ENCODE data around the gene TKT.

TKT gene

GRCh38 chr3:53242155-53242554 lies 13.7 kb downstream of the TKT start:
- no peak for DNase-seq (ENCODE audit: extremely low read depth in 1 of 2, low read depth in 1 of 2)

GRCh38 chr3:53240989-53241972 lies 14.5 kb downstream of the TKT start:
- DNase-seq (ENCODE audit: extremely low read depth in 1 of 2, low read depth in 1 of 2) = no peak

- DNase-seq (ENCODE audit: extremely low read depth in 1 of 2, low read depth in 1 of 2) = no peak
Observed at GRCh38 chr3:53239800-53240199, 16.0 kb downstream of the TKT start.

- DNase-seq (ENCODE audit: extremely low read depth in 1 of 2, low read depth in 1 of 2) = no peak
Observed at GRCh38 chr3:53238886-53239285, 16.9 kb downstream of the TKT start.

GRCh38 chr3:53238051-53238850 lies 17.6 kb downstream of the TKT start:
- no peak for DNase-seq (ENCODE audit: extremely low read depth in 1 of 2, low read depth in 1 of 2)

- DNase-seq (ENCODE audit: extremely low read depth in 1 of 2, low read depth in 1 of 2) = no peak
Observed at GRCh38 chr3:53236112-53236841, 19.5 kb downstream of the TKT start.

GRCh38 chr3:53235545-53235944 lies 20.3 kb downstream of the TKT start:
- no peak for DNase-seq (ENCODE audit: extremely low read depth in 1 of 2, low read depth in 1 of 2)

- no peak for DNase-seq (ENCODE audit: extremely low read depth in 1 of 2, low read depth in 1 of 2)
Observed at GRCh38 chr3:53234841-53235232, 21.0 kb downstream of the TKT start.

DNA sequence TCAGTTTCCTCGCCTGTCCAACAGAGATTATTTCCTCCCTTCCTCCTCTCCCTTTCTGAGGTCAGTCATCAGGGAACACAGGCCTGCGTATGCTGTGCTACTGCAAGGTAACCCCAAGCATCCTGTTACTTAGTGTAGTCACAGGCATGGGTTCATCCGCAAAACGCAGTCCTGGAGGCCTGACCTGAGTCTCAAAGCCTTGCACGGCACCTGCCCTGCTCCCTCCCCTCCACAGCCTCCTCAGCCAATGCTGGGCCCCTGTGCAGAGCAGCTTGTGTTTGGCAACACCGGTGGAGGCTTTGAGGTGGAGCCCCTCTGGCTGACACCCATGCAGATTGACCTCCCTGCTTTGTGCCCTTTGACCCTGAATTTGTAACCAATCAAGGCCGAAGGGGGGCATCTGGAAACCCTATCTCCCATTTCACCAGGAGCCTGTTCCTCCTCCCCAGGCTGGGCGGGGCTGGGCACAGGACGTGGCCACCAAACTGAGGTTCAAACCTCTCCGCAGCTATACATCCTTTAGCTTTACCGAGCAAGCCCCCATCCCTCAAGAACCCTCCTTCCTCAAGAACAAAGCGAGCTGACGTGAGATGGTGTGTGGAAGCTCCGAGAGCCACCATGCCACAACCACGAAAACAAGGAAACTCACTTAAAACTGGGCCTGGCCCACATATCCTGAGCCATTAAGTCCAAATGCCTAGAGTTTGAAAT lies 21.5 kb downstream of the TKT start:
- DNase-seq (ENCODE audit: extremely low read depth in 1 of 2, low read depth in 1 of 2) = no peak

GRCh38 chr3:53232641-53233377 lies 23.0 kb downstream of the TKT start:
- no peak for DNase-seq (ENCODE audit: extremely low read depth in 1 of 2, low read depth in 1 of 2)

DNA sequence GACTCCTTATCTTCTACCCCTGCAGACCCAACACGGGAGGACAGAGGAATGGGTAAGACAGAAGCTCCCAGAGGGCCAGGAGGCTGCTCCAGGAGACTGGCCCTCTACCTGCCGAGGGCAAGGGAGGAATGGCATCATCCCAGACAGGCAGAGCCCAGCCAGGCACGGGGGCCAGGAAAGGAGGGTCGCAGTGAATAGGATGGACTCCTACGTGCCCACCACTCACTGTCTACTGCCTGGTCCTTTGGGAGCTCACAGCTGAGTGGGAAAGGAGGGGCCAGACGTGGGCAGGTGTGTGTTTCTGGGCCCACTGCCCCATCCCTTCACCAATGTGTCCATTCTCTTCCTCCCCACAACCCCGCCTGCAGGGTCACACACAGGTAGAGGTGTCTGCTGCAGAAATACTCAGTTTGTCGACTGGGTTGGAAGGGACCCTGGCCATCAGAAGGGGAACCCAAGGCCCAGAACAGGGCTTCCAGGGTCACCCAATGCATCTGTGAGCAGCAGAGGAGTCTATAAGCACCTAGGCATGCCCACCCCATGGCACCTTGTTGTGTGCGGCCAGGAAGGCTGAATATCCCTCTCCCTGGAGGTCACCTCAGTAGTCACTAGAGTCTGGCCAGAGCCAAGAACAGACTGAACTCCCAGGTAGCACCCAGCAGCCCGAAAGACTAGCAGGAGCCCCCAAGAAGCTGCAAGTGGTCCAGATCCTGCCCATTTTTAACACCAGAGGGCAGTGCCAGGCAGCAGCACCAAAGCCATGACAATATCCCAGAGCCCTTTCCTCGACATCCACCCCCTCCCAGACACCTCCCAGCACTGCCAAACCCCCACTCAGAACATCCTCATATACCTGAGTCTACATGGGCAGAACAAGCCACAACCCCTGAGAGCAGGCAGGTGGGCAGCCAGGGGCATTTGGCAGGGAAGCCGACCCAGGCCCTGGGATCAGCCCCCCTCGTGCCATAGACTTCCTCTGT lies 24.0 kb downstream of the TKT start:
- no peak for DNase-seq (ENCODE audit: extremely low read depth in 1 of 2, low read depth in 1 of 2)

- DNase-seq (ENCODE audit: extremely low read depth in 1 of 2, low read depth in 1 of 2) = no peak
Observed at GRCh38 chr3:53230789-53231188, 25.0 kb downstream of the TKT start.

DNA sequence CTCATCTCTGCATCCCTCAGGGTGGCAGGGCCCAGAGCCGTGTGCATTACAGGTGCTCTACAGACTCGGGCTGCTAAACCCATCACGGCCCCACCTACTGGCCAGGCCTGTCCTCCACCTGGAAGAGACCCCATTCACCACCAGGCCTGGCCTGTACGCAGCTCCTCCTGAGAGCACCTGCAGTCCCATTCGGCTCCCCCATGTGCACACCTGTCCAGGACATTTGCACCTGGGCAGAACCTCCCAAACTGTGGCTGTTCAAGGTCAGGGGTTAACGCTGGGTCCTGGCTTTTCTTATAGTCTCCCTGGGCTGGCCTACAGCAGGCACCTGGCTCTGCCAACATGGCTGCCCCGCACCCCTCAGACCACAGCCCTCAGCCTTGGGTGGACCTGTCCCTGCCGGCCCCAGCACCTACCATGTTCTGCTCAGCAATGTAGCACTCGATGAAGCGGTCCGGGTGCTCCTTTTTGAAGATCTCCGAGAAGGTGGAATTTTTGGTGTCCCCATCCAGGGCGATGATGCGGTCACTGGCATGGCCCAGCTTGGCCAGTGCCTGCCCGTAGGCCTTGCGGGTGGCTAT lies 25.7 kb downstream of the TKT start:
- no peak for DNase-seq (ENCODE audit: extremely low read depth in 1 of 2, low read depth in 1 of 2)

GRCh38 chr3:53229606-53230005 lies 26.2 kb downstream of the TKT start:
- no peak for DNase-seq (ENCODE audit: extremely low read depth in 1 of 2, low read depth in 1 of 2)

- DNase-seq (ENCODE audit: extremely low read depth in 1 of 2, low read depth in 1 of 2) = no peak
Observed at GRCh38 chr3:53229171-53229570, 26.7 kb downstream of the TKT start.

DNA sequence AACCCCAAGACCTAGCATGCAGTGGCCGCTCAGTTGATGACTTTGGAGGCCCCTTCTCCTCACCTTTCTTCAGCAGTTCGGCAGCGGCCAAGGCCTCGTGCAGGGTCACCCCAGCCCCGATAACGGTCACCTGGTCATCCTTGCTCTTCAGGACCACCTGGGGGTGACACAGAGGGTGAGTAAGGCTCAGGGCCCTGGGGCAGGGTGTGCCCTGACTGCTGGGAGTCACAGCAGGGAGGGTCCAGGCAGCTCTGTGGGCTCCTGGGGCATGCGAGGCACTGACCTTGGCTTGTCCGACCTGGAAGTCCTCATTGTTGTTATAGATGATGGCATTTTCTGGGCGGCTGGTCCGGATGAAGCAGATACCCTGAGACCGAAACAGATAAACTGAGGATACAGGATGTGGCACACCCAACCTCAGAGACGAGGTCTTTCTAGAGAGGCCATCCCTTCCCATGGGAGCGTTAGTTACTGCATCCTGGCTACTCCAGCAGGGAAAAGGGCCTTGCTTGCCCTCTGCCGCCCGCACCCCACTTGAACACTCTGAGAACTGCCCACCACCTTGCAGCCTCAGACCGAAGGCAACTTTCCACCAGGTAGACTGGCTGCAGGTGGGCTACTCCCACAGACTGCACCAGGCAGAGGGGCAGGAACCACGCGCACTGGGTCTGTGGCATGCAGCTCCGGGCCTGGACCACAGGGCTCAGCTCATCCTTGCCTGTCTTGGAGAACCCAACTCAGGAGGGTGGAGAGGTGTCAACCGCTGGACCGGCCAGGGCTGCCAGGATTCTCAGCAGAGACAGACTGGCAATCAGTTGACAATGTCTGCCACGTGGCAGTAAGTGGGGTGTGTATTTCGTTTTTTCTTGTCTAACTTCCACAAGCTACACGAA lies 27.6 kb downstream of the TKT start:
- no peak for DNase-seq (ENCODE audit: extremely low read depth in 1 of 2, low read depth in 1 of 2)

DNA sequence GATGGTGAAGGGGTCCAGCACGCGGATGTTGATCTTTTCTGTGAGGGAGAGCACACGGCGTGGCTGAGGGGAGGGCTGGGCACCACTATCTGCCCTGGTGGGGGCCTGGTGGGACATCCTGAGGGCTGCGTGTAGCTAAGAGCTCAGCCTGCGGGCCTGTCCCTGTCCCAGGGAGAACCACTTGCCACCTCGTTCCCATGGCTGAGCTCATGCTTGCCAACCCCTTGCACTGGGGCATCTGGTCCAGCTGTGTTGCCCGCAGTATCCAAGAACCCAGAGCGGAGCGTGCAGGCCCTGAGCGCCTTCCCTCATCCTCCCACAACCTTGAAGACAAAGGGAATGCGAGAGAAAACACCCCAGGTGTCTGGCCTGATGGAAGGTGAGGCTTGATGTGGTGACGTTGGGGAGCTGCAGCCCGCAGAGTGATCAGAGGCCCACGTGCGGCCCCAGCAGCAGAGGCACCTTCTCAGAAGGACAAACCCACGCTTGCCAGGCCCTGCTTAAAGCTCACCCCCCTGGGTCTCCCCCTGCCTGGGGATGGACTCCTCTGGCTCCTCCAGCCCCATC lies 28.9 kb downstream of the TKT start:
- no peak for DNase-seq (ENCODE audit: extremely low read depth in 1 of 2, low read depth in 1 of 2)
